Measurements from ENCODE around the gene RAB33B. TPM values are rescaled to one million over a fixed set of nuclear protein-coding genes. Genes with fewer than 3 reads are reported as not detected.

RAB33B gene
- total and polyA plus RNA-seq, 2 of the 8 experiments (the other 6 are each of a cell fraction or from before 2014, with no cell fraction given): 4.2 to 8.7 TPM

Small RNA genes lying within 50 kb of the gene (small RNA-seq; reads per million reads assigned to genes)
- not detected for gene RF01225 (ENCODE audit: insufficient read depth)

Other genes starting within 250 kb of the RAB33B start
- gene MGARP, start 173.9 kb upstream of the RAB33B start, total RNA-seq (2021; fragmentation: NEBNext Ultra II Directional; extraction: Animal tissue kit (Norgen Biotek cat#: 25700)): 2.5 and 2.8 TPM in 2 replicates
- 3.9 and 4.5 TPM in 2 replicates for gene MGARP, start 173.9 kb upstream of the RAB33B start, polyA plus RNA-seq (2011; rRNA removed)
- gene NAA15, start 152.6 kb upstream of the RAB33B start, total RNA-seq (2021; fragmentation: NEBNext Ultra II Directional; extraction: Animal tissue kit (Norgen Biotek cat#: 25700)): 119 and 124 TPM in 2 replicates
- 5.1 and 9.7 TPM in 2 replicates for gene NAA15, start 152.6 kb upstream of the RAB33B start, polyA plus RNA-seq (2011; rRNA removed)
- 54.5 and 62.0 TPM in 2 replicates for gene NDUFC1, start 151.6 kb upstream of the RAB33B start, total RNA-seq (2021; fragmentation: NEBNext Ultra II Directional; extraction: Animal tissue kit (Norgen Biotek cat#: 25700))
- 41.9 and 48.4 TPM in 2 replicates for gene NDUFC1, start 151.6 kb upstream of the RAB33B start, polyA plus RNA-seq (2011; rRNA removed)
- gene SETD7, start 102.1 kb downstream of the RAB33B start, total RNA-seq (2021; fragmentation: NEBNext Ultra II Directional; extraction: Animal tissue kit (Norgen Biotek cat#: 25700)): 3.4 and 4.6 TPM in 2 replicates
- gene SETD7, start 102.1 kb downstream of the RAB33B start, polyA plus RNA-seq (2011; rRNA removed): 1.3 and 1.5 TPM in 2 replicates
- 7.4 and 8.0 TPM in 2 replicates for gene MGST2, start 211.7 kb downstream of the RAB33B start, total RNA-seq (2021; fragmentation: NEBNext Ultra II Directional; extraction: Animal tissue kit (Norgen Biotek cat#: 25700))
- 6.1 and 13.6 TPM in 2 replicates for gene MGST2, start 211.7 kb downstream of the RAB33B start, polyA plus RNA-seq (2011; rRNA removed)